GM11168 (cell line): ENCODE results near the gene GALNT2.

Experiments used
- in situ Hi-C: fragments of 300-500 bp; cut with MboI; formaldehyde crosslinking; loops from one replicate; pipeline ENCODE4 v1.12.0; 2022; ENCODE audit warnings: low sequenced_read_pairs; ENCODE audit not compliant: unreplicated experiment

GALNT2 gene

GRCh38 chr1:230141797-230142607 is 75.0 kb downstream of the GALNT2 start:
- in situ Hi-C loops = no loop called here

- in situ Hi-C loops = no loop called here
Measured at GRCh38 chr1:230142608-230143210, 75.7 kb downstream of the GALNT2 start.

- in situ Hi-C loops = no loop called here
Measured at GRCh38 chr1:230143534-230143933, 76.5 kb downstream of the GALNT2 start.

- in situ Hi-C loops = no loop called here
Measured at GRCh38 chr1:230144010-230144614, 77.1 kb downstream of the GALNT2 start.

GRCh38 chr1:230144758-230145504 is 77.9 kb downstream of the GALNT2 start:
- in situ Hi-C loops = no loop called here

GRCh38 chr1:230145505-230145899 is 78.5 kb downstream of the GALNT2 start:
- in situ Hi-C loops = no loop called here

- in situ Hi-C loops = no loop called here
Measured at GRCh38 chr1:230145953-230146476, 79.0 kb downstream of the GALNT2 start.

- in situ Hi-C loops = no loop called here
Measured at GRCh38 chr1:230146709-230147108, 79.7 kb downstream of the GALNT2 start.

- in situ Hi-C loops = no loop called here
Measured at GRCh38 chr1:230147253-230148125, 80.5 kb downstream of the GALNT2 start.

GRCh38 chr1:230148126-230148652 is 81.2 kb downstream of the GALNT2 start:
- in situ Hi-C loops = no loop called here

GRCh38 chr1:230148768-230149469 is 81.9 kb downstream of the GALNT2 start:
- in situ Hi-C loops = no loop called here

GRCh38 chr1:230149751-230150584 is 82.9 kb downstream of the GALNT2 start:
- in situ Hi-C loops = no loop called here

- in situ Hi-C loops = no loop called here
Measured at GRCh38 chr1:230150615-230151014, 83.6 kb downstream of the GALNT2 start.

GRCh38 chr1:230151924-230152468 is 85.0 kb downstream of the GALNT2 start:
- in situ Hi-C loops = no loop called here

- in situ Hi-C loops = no loop called here
Measured at GRCh38 chr1:230152999-230153398, 86.0 kb downstream of the GALNT2 start.

- in situ Hi-C loops = no loop called here
Measured at GRCh38 chr1:230153641-230154296, 86.7 kb downstream of the GALNT2 start.

- in situ Hi-C loops = no loop called here
Measured at GRCh38 chr1:230155021-230155420, 88.0 kb downstream of the GALNT2 start.
